Stimulated activated CD4-positive, alpha-beta T cell treated with anti-CD3 and anti-CD28 coated beads, Interleukin-1b, Interleukin-23, amount 100 ng/mL, for 24 hours (primary cell): ENCODE measurements around the gene XAGE2.
A peak's percentile ranks its signal among the peaks of the same experiment; 100 is the strongest.
"Not testable (repeated sequence)": the region's sequence is repeated elsewhere in the genome, so short reads cannot be mapped to it uniquely, and the experiment has no call there.

Source experiments
- DNase-seq, 4 experiments: peaks; one replicate each; pipeline ENCODE4 v3.0.0-alpha.2; 2020; ENCODE audit warnings: low read depth in 4 of 4, low spot score in 1 of 4

Gene XAGE2, protein sequence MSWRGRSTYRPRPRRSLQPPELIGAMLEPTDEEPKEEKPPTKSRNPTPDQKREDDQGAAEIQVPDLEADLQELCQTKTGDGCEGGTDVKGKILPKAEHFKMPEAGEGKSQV

DNA sequence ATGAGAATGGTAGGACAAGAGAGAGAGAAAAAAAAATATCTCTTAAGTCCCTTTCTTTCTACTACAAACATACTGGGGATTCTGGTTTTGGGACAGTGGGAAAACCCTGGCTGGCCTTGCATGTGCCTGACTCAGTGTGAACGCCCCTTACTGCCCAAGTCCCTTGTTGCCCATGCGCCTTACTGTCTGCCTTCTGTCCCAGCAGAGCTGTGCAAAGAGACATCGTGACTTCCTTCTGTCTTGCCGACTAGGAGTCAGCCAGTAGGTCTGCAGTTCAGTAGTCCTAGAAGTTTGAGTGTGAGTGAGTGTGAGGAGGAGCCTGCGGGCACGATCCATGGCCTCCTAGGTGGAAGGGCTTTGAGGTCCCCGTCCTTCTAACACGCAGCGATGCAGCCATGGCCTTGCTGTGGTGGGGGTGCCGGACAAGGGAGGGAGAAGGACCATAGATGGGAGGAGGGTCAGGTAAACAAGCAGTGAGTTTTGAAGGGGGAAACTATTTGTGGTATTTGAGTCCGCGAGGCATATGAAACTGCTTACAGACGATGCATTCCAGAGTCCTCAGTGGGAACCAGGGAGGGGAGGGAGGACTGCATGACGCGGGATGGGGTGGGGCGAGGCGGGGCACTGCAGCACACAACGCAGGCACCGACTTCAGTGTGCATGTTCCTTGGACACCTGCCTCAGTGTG, at the start of gene XAGE2:
XAGE2 (plus strand) TSS at position 654 of the 688 bp plus-strand sequence. CDS start 994 bp downstream, outside the sequence.
- DNase-seq, result no peak

DNA sequence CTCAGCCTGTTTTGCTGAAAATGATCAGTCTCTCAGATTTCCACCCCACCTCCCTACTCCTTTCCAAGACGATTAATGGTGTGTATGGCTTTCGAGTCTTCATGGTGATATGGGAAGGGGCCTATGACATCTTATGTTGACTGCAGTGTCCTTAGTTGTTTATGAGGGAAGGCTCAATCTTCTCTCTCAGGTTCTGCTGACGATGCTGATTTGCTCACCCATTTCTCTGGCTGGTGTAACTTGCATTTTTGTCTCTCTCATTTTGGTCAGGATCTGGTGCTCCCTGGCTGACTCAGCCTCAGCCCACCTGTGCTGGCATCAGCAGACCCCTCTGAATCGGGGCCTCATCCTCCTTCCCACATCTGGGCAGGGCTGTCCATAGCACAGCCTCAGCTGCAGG, 31.4 kb upstream of the XAGE2 start:
- no peak for DNase-seq

DNA sequence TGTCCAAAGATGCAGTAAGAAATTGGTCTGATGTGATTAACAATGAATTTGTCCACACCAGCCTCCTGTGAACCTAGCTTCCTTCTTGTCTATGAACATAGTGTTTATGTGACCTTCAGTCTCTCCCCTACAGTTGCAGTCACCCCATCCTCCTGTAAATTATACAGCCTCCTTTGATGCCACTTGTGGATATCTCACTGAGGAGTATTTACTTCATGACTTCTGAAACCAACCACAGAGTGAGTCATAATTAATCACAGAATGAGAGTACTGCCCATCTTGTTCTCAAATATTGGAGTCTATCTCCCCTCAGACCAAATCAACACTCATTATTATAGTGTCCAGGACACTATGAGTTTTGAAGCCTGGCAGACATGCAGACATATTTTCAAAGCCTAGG, 27.3 kb upstream of the XAGE2 start:
- no peak for DNase-seq

DNA sequence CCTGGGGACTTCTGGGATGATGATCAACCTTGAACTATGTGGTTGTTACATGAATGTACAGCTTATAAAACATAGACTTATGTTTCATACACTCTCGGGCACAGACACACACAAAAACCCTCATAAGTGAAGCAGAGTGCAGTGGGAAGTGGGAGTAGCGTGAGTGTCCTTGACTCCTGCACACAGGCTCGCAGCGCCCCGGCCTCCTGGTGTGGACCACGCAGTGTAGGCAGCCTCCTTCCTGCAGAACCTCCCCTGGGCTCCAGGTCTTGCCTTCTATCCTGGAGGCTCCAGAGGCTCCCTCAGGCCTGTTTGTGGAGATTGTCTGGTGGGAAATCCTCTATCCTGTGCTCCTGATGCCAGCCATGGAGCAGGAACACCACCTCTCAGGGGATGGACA, 25.7 kb upstream of the XAGE2 start:
- not testable (repeated sequence) for DNase-seq

DNA sequence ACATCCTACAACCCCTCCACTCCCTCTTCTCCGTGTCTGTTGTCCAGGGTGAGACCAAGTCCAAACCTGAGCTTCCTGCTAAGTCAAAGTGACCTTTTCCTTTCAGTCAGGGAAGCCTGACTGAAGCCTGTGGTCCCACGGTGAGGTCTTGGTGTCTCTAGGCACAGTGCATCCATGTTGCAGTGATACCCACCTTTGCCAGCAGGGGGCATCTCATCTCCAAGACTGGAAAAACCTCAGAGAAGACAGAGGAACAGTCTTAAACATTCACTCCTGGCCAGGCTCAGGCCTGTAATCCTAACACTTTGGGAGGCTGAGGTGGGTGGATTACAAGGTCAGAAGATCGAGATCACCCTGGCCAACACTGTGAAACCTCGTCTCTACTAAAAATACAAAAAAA, 23.4 kb upstream of the XAGE2 start:
- DNase-seq, result peak in 3 of 4 experiments; percentile 20 to 37 (median 35)

DNA sequence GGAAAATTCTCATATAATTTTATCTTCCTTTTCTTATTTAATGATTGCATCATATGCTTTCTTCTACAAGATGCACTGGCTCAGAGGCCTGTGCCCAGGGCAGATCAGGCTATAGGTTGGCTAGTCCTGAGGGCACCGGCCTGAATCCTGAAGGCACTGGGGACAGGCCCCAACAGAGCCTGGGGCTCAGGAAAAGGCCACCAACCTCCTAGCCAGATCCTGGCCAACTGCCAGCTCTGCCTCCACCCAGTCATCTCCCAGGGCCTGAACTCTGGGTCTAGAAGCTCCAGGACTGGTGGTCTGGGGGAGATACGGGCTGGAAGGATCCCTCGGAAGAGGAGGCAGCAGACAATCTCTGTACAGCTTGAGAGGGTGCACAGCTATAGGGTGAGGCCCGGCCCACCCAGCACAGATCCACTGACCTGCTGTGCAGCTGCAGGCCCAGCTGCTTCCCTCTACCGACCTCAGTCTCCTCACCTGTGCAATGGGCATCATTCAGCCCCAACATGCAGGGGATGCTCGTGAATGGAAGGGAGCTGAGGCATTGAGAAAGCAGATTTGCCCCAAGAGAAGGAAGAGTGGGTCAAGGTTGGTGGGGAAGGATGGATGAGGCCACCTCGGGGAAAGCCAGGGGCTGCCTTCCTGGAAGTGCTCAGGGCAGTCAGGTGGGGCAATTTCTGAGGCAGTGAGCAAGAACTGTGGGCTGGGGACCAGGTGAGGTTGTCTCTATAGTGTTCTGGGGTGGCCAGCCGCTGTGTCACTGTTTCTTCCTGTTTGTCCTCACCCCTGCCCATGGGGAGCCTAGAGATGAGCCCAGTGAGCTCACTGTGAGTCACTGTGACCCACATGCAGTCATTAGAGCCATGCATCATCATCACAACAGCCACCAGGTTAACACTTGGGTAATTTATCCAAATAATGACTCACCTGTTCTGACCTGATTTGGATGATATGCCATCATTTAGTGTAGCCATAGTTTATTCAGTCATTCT, 22.4 kb upstream of the XAGE2 start:
- peak in 1 of 4 experiments; percentile 5 for DNase-seq

DNA sequence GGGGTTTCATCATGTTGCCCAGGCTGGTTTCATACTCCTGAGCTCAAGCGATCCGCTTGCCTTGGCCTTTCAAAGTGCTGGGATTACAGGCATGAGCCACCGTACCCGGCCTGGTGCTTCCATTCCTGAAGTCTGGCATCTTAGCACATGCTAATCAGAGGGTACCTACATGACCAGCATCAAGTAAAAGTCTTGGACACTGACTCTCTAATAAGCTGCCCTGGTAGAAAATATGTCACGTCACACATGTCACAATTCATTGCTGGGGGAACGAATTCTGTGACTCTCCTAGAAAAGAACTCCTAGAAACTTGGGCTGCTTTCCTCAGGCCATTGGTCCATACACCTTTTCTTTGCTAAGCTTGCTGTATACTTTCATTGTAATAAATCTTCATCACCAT, 19.1 kb upstream of the XAGE2 start:
- no peak for DNase-seq

DNA sequence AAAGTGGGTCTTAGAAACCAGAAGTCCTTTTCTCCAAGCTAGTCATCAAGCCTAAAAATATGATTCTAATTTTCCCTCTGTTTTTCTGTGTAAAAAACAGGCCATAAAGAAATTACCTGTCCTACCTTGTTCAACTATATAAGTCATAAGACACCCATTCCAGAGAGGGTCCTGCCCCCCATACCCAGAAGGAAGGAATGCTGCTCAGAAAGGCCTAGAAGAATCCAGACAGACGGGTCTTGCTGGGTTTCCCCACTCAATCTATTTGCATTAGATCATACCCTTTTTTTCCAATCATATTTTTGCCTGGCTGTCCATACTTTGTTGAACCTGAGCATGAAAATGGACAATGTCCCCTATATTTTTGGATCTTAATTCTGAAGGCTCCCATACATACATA, 16.3 kb upstream of the XAGE2 start:
- DNase-seq, result no peak

DNA sequence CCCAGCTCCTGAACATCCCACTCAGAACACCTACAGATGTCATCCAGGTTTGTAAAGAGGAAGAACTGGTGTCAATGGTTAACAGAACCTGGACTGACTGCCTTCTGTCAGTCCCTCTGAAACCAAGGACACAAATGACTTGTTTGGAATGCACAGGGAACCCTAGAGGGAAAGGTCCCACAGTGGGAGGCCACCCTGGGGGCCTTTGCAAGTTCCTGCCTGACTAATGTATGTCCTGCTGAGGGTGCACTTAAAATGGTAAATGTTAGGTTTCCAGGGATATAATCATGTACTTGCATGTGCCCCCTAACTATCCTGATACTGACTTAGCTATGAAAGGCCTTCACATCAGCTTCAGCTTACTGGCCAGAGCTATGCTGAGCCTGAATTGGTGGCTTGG, 15.0 kb upstream of the XAGE2 start:
- DNase-seq, result no peak

DNA sequence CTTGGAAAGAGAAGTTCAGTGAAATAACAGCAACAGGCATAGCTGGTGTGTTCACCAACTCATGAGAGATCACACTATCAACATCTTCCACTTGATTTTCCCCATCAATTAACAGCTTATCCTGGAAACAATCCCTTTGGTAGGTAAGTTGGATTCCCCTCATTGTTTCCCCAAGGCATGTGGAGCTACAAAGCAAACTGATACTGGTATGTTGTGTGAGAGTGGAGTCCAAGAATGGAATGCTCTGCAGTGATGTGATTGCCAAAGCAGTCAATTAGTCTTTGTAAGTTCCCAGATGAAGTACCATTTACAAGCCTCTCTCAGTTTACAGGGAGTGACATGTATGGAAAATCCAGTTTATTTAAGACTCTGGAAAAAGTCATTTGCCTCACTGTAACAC, 13.7 kb upstream of the XAGE2 start:
- DNase-seq, result no peak

DNA sequence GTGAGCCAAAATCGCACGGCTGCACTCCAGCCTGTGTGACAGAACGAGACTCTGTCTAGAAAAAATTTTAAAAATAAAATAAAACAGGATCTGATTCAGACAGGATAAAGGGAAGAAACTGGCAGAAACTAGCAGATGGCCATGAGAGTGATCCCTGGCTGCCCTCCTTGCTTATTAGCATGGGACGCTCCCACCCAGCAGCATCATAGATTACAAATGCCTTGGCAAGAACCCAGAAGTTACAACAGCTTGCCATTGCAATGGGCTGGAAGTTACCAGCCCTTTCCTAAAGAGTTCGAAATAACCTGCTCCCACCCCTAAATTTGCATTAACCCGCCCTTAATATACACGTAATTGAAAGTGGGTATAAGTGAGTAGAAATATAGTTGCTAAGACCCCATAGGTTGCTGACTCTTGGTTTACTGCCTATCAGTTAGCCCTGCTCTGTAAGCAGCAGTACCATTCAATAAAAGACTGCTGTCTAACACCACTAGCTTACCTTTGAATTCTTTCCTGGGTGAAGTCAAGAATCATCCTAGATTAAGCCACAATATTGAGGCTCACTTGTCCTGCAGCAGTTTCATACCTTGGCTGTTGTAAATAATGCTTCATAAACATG, 9.1 kb upstream of the XAGE2 start:
- DNase-seq, result no peak

DNA sequence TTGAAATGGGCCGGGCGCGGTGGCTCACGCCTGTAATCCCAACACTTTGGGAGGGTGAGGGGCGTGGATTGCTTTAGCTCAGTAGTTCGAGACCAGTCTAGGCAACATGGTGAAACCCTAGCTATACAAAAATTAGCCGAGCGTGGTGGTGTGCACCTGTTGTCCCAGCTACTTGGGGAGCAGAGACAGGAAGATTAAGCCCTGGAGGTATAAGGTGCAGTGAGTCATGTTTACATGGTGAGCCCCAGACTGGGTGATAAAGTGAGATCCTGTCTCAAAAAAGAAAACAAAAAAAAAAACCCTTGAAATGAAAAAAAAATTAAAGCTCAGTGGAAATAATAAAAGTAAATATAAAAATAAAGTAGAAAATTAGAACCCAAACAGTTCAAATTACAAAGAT, 6.9 kb upstream of the XAGE2 start:
- no peak for DNase-seq

DNA sequence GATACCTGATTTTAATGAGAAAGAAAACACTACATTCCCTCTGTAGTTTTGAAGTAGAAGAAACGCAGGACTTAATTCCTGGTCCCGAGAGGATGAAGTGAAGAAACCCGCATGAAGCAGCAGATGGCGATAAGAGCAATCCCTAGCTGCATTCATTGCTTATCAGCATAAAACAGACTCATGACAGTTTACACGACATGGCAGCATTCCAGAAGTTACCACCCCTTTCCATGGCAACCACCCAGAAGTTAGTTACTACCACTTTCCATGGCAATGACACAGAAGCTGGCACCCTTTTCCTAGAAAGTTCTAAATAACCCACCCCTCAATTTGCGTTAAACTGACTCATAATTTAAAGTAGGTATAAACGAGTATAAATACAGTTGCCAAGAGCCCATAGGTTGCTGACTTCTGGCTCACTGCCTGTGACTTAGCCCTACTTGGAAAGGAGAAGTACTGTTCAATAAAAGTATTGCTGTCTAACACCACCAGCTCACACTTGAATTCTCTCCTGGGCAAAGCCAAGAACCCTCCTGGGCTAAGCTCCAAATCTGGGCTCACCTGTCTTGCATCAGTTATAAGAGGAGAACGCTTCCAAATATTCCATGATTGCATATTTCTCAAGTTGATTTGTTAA, 5.5 kb upstream of the XAGE2 start:
- no peak for DNase-seq

DNA sequence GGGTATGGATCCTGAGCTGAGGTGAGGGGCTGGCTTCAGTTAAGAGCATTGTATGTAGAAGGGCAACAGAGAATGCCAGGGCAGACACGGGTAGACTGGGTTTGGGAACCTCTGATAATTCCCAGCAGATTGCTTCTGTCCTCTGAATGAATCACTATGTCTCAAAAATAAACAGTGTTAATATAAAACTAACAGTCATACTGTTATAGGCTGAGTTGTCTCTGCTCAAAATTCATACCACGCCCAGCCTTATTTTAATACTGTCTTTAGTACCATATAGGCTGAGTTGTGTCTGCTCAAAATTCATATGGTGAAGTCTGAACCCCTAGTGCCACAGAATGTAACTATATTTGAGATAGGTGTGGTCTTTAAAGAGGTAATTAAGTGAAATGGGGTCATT, 10.0 kb downstream of the XAGE2 start:
- DNase-seq, result no peak

DNA sequence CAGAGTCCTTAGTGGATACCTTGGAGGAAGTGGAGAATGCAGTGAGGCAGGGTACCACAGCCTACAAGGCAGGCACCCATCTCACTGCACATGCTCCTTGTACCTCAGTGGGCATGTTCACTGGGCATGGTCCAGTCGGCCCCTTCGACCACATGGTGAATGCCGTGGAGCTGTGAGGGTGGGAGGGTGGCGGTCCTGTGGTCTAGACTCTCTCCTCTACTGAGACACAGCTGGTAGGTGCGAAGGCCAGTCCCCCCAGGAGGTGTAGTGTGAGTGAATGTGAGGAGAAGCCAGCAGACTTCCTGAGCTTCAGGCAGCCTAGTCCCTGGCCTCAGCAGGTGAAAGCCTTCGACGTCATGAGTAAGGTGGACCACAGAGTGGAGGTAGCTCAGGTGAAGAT, 12.2 kb downstream of the XAGE2 start:
- no peak for DNase-seq

DNA sequence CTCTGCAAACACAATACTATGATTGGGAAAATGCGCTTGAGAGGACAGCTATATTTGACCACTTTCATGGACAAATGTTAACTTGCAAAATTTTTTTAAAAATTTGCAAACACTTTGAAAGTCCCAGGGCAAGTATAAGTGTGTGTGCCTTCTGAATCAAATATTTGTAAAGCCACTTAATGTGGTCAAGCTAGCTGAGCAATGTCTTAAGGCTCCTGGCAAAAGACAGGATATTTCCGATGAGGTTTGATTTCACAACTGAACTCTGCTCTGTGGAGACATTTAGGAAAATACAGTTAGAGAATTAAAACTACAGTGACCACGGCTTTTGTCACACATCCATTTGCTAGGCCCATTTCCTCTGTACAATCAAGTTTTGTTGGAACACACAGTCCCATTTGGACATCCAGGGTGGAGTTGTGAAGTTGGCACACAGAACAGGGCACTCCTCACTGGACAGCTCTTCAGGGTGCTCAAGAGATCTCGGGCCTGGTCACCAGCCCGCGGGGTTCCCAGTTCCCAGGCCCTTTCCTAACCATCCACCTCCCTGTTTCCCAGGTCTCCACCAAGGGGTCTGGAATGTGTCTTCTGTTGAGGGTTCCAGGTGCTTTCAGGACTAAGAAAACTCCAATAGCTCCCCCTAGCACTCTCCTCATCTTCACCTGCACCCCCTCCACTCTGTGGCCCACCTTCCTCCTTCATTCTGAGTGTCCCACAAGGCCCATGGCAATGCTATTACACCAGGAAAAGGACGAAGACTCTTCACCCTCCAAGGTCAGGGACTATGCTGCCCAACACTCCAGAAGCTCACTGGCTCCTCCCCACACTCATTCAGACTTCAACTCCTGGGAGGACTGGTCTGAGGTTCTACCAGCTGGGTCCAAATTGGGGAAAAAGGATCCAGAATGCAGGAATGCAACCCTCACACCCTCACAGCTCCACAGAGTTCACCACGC, 41.9 kb downstream of the XAGE2 start:
- no peak for DNase-seq

DNA sequence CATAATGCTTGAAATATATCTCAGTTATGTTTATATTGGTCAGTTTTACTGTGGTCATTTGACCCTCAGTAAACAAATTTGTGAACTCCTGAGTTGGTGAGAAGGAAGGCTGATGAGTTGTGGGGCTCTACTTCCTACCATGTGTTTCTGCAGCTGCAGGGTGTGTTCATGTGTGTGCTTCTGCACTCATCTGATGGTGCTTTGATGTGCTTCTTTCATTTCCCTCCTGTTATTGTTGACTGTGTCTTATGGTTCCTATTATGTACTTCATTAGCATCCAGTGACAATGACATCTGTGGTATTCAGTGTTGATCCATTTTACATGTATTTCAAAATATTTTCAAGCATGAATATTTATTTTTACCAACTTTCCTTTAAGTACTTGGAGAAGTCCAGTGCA, 46.5 kb downstream of the XAGE2 start:
- no peak for DNase-seq

DNA sequence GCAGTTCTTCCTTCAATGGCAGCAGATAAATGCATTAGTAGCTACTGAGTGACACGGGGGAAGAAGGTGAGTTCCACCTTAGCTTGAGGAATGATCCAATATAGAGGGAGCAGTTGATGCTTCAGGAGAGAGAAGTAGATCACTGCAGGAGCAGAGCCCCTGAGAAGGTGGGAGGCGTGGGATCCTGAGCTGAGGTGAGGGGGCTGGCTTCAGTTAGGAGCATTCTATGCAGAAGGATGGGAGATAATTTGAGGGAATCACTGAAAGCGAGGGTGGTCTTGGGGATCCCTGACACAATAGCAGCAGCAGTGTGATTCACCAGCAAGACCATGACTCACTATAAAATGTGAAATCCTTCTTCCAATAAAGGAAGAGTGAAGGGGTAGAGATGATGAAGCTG, 48.0 kb downstream of the XAGE2 start:
- DNase-seq, result no peak

DNA sequence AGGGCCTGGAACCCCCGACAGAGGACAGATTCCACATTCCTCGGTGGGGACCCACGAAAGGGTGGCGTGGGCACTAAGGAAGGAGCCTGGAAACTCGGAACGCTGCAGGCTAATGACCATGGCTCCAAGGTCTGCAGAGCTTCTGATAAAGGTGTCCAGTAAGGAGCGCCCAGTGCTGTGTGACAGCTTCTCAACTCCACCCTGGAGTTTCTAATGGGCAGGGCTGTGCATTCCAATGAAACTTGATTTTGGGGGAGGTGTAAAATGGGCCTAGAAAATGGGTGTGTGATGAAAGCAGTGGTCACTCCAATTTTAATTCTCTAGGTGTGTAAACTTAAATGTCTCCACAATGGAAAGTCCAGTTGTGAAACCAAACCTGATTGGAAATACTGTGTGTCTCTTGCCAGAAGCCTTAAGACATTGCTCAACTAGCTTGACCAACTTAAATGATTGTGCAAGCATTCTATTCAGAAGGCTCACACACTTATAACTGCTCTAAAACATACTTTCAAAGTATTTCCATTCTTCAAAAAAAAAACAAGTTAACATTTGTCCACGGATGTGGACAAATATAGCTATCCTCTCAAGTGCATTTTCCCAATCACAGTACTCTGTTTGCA, 52.1 kb downstream of the XAGE2 start:
- no peak for DNase-seq

DNA sequence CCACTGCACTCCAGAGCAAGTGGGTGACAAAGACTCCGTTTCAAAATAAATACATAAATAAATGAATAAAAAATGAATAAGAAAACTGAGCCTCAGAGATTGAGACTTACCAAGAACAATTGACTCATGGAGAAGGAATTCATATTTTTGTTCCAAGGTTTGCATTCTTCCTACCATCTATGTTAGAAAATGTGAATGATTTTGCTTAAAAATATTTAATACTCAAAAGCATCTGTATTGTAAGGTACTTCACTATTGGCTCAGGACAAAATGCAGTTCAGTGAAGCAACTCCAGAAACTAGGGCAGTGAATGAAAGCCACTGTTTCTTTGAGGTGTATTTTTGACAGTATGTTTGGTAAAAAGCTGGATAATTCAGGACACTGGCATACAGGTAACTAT, 54.1 kb downstream of the XAGE2 start:
- no peak for DNase-seq
